Measurements from ENCODE around the gene DIP2B.
A peak's percentile ranks its signal among the peaks of the same experiment; 100 is the strongest.

Gene DIP2B

DNA sequence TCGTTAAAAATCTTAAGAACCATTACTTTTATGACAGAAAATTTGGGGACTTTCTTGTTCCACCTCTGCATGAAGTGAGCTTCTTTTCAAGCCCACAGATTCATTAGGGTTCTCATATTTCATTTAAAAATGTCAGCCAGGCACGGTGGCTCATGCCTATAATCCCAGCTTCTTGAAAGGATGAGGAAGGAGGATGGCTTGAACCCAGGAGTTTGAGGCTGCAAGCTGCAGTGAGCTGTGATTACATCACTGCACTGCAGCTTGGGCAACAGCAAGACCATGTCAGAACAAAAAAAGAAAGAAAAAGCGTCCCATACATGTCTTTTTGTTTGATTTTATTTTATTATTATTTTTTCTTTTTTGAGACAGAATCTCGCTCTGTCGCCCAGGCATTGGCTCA is 215.7 kb downstream of the DIP2B start:
- no peak overlapping the region for H3K27ac ChIP-seq
- no peaks in the 10 kb centered on the region for H3K79me2 ChIP-seq
- H3K4me2 ChIP-seq (ENCODE audit: low read length), result no peak overlapping the region
- H3K4me1 ChIP-seq, result peaks cover 14% of the 10 kb centered on the region
- H3K4me3 ChIP-seq (ENCODE audit: low read depth, low read length), result no peak overlapping the region
- TF ChIP-seq, protein P1, sequence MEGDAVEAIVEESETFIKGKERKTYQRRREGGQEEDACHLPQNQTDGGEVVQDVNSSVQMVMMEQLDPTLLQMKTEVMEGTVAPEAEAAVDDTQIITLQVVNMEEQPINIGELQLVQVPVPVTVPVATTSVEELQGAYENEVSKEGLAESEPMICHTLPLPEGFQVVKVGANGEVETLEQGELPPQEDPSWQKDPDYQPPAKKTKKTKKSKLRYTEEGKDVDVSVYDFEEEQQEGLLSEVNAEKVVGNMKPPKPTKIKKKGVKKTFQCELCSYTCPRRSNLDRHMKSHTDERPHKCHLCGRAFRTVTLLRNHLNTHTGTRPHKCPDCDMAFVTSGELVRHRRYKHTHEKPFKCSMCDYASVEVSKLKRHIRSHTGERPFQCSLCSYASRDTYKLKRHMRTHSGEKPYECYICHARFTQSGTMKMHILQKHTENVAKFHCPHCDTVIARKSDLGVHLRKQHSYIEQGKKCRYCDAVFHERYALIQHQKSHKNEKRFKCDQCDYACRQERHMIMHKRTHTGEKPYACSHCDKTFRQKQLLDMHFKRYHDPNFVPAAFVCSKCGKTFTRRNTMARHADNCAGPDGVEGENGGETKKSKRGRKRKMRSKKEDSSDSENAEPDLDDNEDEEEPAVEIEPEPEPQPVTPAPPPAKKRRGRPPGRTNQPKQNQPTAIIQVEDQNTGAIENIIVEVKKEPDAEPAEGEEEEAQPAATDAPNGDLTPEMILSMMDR (IDR thresholded peaks at IDR 0.05), result no peak
- H3K9ac ChIP-seq, result no peak overlapping the region
- H3K9me3 ChIP-seq (ENCODE audit: control insufficient read depth, low read length), result no peaks in the 10 kb centered on the region
- H2AFZ ChIP-seq, result no peak overlapping the region
- H3K27me3 ChIP-seq (ENCODE audit: control insufficient read depth, insufficient read depth, low read length), result no peaks in the 10 kb centered on the region
- no peaks in the 10 kb centered on the region for H3K36me3 ChIP-seq (ENCODE audit: control insufficient read depth, insufficient read depth, low read length)

- H3K4me1 ChIP-seq, result peaks cover 14% of the 10 kb centered on the region
- H3K27ac ChIP-seq, result peak overlapping the region; percentile 1
- no peaks in the 10 kb centered on the region for H3K79me2 ChIP-seq
- no peaks in the 10 kb centered on the region for H3K36me3 ChIP-seq (ENCODE audit: control insufficient read depth, insufficient read depth, low read length)
- no peak overlapping the region for H2AFZ ChIP-seq
- no peak overlapping the region for H3K4me3 ChIP-seq (ENCODE audit: low read depth, low read length)
- H3K9me3 ChIP-seq (ENCODE audit: control insufficient read depth, low read length), result no peaks in the 10 kb centered on the region
- no peaks in the 10 kb centered on the region for H3K27me3 ChIP-seq (ENCODE audit: control insufficient read depth, insufficient read depth, low read length)
- no peak overlapping the region for H3K4me2 ChIP-seq (ENCODE audit: low read length)
- no peak overlapping the region for H3K9ac ChIP-seq
- TF ChIP-seq, protein P1 (IDR thresholded peaks at IDR 0.05), result no peak
Measured at GRCh38 chr12:50723865-50724264, 219.1 kb downstream of the DIP2B start.

DNA sequence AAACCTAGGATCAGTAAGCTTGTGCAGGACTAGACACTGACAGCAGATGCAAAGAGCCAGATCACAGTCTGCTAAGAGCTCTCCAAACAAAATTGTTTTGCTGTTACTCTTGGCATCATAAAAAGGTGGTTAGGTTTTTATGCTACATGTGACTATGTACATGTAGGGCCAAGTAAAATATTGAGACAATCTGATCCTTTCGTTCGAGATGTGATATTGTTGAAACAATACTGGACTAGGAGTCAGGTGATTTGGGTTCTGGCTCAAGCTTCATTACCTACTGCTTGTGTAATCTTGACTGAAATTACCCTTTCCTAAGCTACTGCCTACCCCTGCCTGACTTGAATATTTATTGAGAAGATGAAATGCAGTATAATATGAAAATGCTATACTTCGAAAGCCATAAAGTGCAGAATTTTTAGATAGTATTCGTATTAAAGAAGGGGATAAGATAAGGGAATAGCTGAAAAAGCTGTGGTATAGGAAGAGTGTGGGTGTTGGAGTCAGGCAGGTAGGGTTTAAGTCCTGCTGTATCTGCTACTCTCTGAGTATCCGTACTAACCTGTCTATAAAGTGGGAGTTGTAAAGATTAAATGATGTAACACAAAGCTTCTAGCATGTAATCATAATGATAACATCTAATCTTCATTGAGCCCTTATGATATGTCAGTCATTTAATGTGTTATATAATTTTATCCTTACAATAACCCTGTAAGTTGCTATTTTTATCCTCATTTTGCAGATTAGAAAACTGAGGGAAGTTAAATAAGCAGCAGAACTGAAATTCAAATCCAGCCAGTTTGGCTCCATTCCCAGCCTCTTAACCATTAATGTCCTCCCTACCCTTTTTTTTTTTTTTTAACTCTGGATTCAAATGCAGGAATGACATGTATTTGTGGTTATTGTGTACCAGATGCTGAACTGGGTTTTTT is 220.5 kb downstream of the DIP2B start:
- H3K4me2 ChIP-seq (ENCODE audit: low read length), result no peak overlapping the region
- H3K4me1 ChIP-seq, result peaks cover 14% of the 10 kb centered on the region
- TF ChIP-seq, protein P1 (IDR thresholded peaks at IDR 0.05), result no peak
- no peaks in the 10 kb centered on the region for H3K36me3 ChIP-seq (ENCODE audit: control insufficient read depth, insufficient read depth, low read length)
- no peaks in the 10 kb centered on the region for H3K9me3 ChIP-seq (ENCODE audit: control insufficient read depth, low read length)
- no peak overlapping the region for H2AFZ ChIP-seq
- H3K27me3 ChIP-seq (ENCODE audit: control insufficient read depth, insufficient read depth, low read length), result no peaks in the 10 kb centered on the region
- no peak overlapping the region for H3K27ac ChIP-seq
- no peak overlapping the region for H3K4me3 ChIP-seq (ENCODE audit: low read depth, low read length)
- H3K79me2 ChIP-seq, result no peaks in the 10 kb centered on the region
- no peak overlapping the region for H3K9ac ChIP-seq

GRCh38 chr12:50727466-50727865 is 222.7 kb downstream of the DIP2B start:
- no peaks in the 10 kb centered on the region for H3K36me3 ChIP-seq (ENCODE audit: control insufficient read depth, insufficient read depth, low read length)
- H3K27me3 ChIP-seq (ENCODE audit: control insufficient read depth, insufficient read depth, low read length), result no peaks in the 10 kb centered on the region
- H3K27ac ChIP-seq, result peak overlapping the region; percentile 8
- no peaks in the 10 kb centered on the region for H3K9me3 ChIP-seq (ENCODE audit: control insufficient read depth, low read length)
- H2AFZ ChIP-seq, result no peak overlapping the region
- TF ChIP-seq, protein P1 (IDR thresholded peaks at IDR 0.05), result no peak
- no peak overlapping the region for H3K4me3 ChIP-seq (ENCODE audit: low read depth, low read length)
- H3K4me1 ChIP-seq, result peaks cover 14% of the 10 kb centered on the region
- no peak overlapping the region for H3K4me2 ChIP-seq (ENCODE audit: low read length)
- H3K9ac ChIP-seq, result no peak overlapping the region
- H3K79me2 ChIP-seq, result no peaks in the 10 kb centered on the region

- Histone ChIP-seq H2AFZ (no peak overlapping the region), H3K4me3 (ENCODE audit: low read depth, low read length) (no peak overlapping the region), H3K4me1 (peaks cover 14% of the 10 kb centered on the region), H3K36me3 (ENCODE audit: control insufficient read depth, insufficient read depth, low read length) (no peaks in the 10 kb centered on the region), H3K27ac (no peak overlapping the region), H3K79me2 (no peaks in the 10 kb centered on the region), H3K4me2 (ENCODE audit: low read length) (no peak overlapping the region), H3K9me3 (ENCODE audit: control insufficient read depth, low read length) (no peaks in the 10 kb centered on the region), H3K9ac (no peak overlapping the region), H3K27me3 (ENCODE audit: control insufficient read depth, insufficient read depth, low read length) (no peaks in the 10 kb centered on the region)
- TF ChIP-seq, protein P1 (IDR thresholded peaks at IDR 0.05), result no peak
Measured at GRCh38 chr12:50728417-50728816, 223.6 kb downstream of the DIP2B start.

Measured in parathyroid adenoma (tissue), 2 donors.